GM13976 (cell line): ENCODE measurements around the gene CPVL.

ENCODE experiments used
- DNase-seq: peaks from one replicate; pipeline ENCODE4 v3.0.0; 2012; ENCODE audit warnings: low spot score
- CTCF ChIP-seq: IDR thresholded peaks from 2 replicates; pipeline ENCODE4 v1.5.1; 2012; ENCODE audit warnings: borderline replicate concordance, mild to moderate bottlenecking; ENCODE audit not compliant: insufficient read depth; ENCODE audit errors: extremely low read depth, missing control alignments, control extremely low read depth
- in situ Hi-C: fragments of 300-500 bp; cut with MboI; formaldehyde crosslinking; loops from one replicate; pipeline ENCODE4 v1.12.0; 2022; ENCODE audit warnings: low sequenced_read_pairs, mixed read lengths, inconsistent platforms; ENCODE audit not compliant: unreplicated experiment

Gene CPVL

GRCh38 chr7:28954471-28954870, 191.9 kb downstream of the CPVL start:
- in situ Hi-C loops, result no loop called here
- TF ChIP-seq CTCF, result no peak
- DNase-seq, result no peak

- no peak for DNase-seq
- in situ Hi-C loops, result no loop called here
Observed at GRCh38 chr7:28953633-28954032, 192.7 kb downstream of the CPVL start.

More at GRCh38 chr7:28953633-28954032, 192.7 kb downstream of the CPVL start:
- no peak for TF ChIP-seq CTCF
